SHP77 treated with DMSO at 0.1 percent for 48 hours (cell line): ENCODE data around the gene GPR176.
A peak's percentile ranks its signal among the peaks of the same experiment; 100 is the strongest.

ENCODE experiments used
- DNase-seq: peaks from one replicate; lab custom pipeline; 2025; lab: John Stamatoyannopoulos, UW

Gene GPR176

DNA sequence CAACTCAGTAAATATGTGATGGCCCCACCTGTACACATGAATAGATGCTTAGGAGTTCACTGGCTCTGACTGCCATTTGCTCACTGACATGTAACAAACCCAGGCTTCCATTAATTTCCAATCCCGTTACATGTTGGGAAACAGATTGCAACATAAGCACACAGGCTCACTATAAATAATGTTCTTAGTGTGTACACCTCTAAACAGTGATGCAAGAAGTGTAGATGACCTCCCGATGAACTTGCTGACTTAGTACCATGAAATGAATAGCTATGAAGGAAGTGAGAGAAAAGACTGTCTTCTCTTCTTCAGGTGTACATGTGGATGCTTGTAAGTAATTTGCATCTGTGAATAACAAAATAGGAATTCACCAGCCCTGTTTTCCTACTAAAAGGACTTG is 116.0 kb downstream of the GPR176 start:
- no peak for DNase-seq

DNA sequence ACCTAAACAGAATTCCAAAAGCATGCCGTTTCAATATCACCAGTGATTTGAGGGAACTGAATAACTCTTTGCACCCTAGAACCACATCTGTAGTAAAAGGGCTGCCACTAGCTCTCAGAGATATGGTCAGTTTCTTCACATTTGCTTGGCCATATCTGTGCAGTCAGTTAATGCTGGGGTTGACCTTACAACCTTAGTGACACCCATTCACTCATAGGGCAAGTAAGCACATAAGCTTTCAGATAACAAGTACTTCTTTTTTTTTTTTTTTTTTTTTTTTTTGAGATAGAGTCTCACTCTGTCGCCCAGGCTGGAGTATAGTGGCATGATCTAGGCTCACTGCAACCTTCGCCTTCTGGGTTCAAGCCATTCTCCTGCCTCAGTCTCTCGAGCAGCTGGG is 117.0 kb downstream of the GPR176 start:
- no peak for DNase-seq

DNA sequence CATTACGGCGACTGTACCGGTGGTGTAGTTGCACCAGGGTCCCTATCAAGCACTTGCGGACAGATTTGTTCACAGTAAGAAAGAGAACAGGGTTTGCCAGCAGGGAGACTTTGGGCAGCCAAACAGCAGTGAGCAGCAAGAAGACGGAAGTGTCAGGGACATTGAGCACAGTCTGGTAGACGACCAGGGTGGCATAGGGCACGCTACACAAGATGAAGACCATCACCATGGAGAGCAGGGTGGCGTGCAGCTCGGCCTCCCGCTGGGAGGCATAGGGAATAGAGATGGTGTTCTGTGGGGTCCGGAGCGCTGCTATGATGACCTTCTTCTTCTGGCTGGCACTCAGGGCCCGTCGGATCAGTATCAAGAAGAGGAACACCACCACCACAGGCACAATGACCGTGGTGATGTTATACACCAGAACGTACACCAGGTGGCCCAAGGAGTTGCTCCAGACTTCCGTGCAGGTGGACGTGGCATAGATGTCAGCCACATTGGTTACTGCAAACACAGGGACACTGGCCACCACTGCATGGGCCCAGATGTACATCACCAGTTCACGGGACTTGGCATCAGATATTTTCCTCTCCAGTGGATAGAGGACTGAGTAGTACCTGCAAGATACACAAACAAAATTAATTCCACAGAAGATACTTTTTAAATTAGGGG is 118.3 kb downstream of the GPR176 start:
- no peak for DNase-seq

DNA sequence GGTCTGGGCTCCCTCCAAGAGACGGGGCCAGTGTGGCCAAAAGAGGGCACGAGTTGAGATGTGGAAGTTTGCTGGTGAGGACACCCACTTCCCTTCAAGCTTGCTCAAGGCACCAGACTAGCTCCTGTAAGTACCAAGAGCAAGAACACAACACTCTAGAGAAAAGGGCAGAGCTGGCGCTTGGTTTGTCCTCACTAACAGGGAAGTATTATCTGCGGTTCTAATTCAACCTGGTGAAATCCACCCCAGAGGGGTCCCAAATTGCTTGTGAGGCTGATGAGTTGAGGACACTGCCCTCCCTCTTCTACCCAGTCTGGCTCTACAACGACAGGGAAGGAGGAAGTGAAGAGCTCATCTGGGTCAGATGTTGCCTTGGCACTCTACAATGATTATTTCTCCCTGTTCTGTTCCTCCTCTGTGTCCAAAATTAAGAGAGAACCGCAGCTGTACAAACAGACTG is 120.5 kb downstream of the GPR176 start:
- no peak for DNase-seq

DNA sequence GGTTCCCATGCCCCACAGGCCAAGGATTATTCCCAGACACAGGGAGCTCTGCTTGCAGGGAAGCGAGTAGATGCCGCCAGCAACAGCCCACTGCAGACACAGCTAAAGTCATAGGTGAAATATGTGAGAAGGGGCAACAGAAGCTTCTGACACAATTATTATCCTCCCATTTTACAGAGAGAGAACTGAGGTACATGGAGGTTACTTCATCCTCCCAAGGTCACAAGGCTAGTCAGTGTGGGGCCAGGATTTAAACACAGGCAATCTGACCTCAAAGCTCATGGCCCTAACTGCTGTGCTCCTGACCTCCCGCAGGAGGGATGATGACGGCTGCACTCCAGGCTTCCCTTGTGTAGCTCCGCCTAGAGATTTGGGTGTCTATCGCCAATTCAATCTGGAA is 121.7 kb downstream of the GPR176 start:
- no peak for DNase-seq

DNA sequence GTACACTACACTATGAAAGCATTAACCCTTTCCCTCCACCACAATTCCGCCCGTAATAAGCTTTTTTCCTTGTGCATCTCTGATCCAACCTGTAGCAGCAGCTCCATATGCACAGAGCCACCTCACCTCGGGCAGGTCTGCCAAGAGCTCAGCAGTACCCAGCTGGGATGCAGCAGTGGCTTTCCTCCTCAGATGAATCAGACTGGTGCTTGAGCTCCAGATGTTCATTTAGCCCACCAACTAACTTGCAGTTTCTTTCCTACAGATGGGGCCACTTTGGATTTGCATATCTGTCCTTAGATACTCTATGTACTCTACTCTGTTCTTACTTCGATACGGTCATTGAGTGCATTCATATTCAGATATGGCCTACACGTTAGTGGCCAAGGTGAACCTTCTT is 122.7 kb downstream of the GPR176 start:
- no peak for DNase-seq

DNA sequence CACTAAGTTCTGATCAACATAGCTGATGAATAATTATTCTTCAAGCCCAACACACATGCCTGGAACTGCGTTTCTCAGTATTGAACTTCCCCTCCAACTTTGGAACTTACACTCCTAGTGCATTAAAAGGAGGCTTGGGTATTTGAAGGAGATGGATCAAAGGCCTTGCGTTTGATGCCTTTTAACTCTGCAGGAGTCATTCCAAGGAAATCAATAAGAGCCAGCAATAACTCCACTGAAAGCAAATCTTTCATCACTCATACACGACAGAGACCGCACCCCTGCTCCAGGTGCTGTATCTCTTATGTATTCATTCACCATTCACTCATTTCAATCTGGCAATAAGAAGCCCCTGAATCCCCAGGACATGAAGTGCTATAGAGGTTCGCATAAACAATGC is 123.5 kb downstream of the GPR176 start:
- DNase-seq: no peak

DNA sequence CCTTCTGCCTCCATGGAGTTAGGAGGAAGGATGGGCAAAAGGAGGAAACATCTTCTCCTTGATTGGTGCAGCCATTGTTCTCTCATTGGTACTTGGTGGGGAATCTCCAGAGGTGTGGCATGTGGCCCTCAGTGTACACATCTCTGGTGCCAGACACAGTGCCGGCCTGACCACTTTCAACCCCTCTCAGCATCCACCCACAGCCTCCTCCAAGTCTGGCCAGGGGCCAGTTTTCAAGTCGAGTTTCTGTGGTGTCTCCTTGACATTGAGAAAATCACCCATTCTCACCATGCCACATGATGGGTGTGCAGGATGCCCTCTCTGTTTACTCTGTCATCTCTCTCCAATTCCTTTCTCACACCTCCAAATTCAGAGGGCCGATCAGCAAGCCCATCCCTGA is 124.6 kb downstream of the GPR176 start:
- no peak for DNase-seq

DNA sequence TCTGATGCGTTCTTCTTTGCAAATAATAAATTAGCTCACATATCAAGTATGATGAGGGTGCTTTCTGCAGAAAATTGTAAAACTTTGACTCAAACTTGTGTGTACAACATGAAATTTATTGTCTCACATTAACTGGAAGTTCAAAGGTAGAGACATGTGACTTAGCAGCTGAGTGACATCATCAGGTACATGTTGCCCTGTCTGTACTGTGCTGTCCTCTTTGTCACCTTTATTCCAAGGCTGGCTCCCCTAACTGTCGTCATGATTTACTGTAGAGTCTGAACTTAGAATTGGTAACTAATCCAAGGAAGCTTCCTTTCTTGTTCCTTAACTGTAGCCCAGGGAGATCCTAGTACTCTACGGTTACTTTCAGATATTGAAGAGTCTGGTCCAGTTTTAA is 125.1 kb downstream of the GPR176 start:
- DNase-seq: no peak

DNA sequence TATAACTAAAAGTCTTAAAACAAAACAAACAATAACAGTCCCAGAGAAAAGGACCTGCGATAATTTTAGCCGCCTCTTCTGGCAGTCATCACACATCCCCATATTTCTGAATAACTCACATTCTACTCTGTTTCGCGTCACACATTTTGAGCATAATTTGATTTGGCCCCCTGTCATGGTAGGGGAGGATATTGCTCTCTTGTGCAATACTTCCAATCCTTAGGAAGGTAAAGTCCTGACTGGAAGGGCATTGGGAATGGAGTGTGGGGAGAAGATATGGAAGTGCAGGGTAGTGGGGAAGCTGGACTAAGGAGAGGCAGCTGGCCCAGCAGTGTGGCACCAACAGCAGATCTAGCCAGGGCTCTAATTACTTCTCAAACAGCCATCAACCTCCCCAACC is 126.1 kb downstream of the GPR176 start:
- no peak for DNase-seq

DNA sequence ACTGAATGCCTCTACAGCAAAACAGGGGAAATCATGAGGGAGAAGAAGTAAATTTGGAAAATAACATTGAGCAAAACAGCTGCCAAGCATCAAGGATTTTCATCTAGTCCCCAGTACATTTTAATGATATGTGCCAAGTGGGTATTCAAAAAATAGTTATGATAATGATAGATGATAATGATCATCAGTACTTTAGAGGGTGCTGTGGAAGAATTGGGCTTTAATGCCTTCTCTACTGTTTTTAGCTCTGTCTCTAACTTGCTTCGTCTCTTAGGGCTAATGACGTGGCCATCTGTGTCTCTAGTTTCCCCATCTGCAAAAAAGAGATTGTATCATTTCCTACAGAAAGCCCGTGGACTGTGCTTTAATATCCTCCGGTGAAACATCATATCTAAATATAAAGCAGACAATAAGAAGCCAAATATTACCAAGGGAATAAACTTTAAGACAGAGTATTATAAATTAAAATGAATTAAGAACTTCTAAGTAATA is 127.2 kb downstream of the GPR176 start:
- no peak for DNase-seq

DNA sequence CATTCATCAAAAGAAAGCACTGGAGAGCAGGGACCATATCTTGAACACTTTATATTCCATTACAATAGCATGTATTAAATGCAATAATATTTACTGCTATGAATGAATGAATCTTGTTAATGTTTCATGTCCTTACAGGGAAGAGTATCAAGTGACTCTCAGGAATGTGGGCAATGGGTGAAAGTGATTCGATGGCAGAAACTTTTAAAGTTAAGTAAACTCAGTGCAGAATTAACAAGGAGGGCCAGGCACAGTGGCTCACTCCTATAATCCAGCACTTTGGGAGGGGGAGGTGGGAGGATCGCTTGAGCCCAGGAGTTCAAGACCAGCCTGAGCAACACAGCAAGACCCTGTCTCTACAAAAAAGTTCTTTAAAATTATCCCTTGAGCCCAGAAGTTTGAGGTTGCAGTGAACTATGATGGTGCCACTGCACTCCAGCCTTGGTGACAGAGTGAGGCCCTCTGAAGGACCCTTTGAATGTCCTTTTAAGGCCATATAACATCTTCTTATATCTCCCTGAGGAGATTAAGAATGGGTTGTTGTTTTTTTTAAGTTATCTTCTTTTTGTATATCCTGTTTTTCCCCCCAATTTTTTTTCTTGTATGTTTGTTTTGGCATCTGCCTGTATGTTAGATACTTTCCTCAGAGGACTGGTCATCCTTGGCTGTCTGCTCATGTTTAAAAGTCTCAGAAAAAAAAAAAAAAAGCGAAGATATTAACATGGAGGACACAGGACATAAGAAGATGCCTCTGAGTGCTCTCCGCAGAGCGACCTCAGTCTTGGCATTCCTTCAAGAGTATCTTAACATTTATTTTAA is 127.8 kb downstream of the GPR176 start:
- DNase-seq: no peak

DNA sequence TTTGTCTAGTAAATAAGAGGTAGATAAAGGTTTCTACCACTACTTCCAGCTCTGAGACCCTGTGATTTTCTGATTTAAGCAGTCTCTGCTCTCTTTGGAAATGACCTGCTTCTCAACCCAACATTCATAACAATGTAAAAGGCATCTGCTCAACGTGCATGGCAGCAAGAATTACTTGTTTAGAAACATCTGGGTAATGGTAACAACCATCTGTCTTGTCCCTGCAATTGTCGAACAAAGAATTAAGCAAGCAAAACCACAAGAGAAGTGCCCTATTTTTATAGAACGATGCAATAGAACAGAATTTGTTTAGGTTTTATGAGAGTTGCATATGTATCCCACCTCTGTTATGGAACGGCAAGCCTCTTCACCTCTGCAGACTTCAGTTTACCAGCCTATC is 130.3 kb downstream of the GPR176 start:
- no peak for DNase-seq

DNA sequence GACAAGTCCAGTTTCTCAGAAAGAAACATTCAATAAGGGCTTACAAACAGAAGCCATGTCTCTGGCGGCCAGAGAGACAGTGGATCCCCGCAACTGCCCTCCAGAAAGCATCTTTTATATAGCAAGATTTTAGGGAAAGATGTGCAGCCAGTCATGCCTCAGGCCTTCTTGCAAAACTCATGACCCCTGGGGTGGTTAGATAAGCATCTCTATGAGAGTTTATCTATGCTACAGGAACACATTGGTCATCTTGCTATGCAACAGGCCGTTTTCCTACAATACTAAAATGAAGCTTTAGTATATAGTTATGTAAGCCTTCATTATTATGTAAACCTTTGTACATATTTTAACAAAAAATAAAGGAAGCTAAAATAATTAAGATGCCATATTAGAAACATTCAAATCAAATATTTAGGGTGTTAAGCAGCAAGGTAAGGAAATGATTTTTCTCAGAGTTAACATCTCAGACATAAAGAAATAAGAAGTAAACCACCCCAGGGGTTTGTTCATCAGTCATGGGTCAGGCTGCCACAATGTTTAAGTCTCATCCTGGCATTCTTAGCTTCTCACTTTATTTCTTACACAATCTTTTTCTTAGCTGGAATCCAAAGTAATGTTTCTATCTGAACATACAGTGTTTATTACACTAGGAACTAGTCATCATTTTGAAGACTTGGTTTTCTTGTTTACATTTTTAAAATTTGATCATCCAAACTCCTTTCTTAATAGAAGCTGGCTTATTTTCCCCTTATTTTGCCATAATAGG is 131.1 kb downstream of the GPR176 start:
- DNase-seq: no peak

DNA sequence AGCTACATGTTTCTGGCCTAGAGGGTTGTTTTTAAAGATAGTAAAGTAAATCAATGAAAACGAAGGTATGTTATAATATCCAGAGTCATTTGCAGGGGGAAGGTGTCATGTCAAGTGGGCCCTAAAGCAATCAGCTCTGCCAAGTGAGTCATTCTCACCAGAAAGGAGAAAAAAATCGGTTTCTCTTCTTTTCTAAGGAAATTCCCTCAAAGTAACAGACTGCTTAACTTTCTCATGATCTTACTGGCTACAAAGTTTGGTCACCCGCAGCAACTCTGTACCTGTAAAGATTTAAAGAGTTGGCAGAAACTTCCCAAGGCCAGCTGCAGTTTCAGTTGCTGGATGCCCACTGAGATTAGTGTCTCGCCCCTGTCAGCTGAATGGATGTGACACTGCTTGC is 132.0 kb downstream of the GPR176 start:
- DNase-seq: no peak

DNA sequence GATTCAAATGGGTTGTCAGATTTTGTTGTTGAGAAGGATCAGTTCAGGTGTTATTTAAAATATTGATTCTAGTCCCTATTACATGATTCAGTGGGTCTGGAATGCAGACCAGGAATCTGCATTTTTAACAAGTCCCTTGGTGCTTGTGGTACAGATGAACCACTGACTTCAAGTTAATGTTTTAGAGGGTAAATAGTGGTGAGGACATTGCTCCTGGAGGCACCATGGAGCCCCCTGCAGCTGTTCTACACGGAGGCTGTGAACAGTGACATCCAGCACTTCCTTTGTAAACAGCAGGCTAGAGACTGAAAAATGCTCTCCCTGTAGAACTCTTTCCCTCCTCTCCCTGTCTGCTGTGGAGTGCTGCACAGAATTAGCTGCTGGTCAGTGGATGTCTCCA is 132.6 kb downstream of the GPR176 start:
- no peak for DNase-seq

DNA sequence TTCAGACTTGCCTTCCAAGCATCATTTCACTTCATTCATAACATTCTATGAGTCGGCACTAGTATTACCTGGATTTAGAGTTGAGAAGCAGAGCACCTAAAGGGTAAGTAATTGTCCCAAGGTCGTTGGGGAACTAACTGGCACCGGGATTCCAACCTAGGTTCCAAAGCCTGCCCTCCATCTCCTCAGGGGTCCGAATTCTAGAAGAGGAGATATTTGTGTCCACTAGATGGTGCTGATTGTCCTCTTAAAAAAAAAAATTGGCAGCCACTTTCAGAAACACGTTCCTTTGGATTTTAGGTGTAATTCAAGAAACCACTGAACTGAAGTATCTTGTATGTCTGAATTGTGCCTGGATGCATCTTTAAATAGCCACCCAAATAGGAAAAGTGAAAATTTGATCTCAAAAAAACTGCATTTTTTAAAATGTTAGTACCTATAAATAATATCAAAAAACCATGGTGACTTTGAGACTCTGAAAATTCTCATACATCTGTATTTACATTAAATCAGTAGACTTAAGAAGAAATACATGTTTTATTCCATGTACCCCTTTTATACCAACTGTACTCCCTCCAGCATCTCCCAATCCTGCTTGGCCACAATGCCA is 133.5 kb downstream of the GPR176 start:
- peak; percentile 42 for DNase-seq

DNA sequence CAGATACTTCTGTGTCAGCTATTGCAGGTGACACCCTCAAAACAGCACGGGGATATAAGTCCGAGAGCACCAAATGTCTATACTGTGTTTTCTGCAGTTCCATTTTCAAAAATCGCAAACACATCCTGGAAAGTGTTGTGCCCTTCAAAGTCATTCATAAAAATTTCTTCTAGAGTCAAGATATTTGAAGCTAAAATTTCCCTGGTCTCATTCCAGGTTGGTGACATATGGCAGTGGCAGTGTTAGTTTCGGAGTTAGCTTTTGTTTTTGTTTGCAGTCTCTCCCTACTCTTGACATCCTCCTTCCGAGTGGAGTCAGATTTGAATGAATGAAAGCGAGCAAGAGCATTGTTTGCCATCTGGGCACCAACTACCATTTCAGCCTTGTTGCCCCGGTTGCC is 134.2 kb downstream of the GPR176 start:
- DNase-seq: no peak

DNA sequence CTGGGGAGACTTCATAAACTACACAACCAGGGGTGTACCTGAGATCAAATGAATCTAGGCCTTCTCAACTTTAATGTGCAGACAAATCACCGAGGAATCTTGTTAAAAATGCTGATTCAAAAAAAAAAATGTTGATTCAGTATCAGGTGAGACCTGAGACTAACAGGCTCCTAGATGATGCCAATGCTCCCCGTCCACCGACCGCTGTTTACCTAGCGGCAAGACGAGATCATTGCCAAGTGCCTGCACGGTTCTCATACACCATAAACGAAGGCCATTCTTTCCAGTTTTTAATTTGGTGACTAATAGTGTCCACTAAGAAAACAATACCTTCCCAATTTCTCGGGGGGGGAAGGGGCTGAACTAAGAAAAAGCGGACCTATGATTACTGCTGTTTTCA is 134.9 kb downstream of the GPR176 start:
- no peak for DNase-seq

DNA sequence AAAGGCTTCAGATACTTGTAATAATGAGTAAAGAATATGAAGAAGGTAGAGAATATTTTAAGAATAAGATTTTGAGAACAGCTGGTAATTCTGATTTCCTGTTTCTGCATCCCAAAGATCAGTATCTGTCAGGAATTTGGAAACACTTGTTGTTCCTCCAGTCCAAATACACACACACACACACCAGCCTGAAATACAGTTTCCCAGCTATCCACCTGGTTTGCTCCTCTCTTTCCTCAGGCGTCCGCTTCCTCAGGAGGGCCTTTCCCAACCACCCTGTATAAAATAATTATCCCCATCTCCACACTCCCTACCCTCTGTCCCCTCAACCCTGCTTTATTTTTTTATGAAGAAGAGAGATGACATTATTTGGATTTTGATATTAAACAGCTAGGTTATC is 135.4 kb downstream of the GPR176 start:
- no peak for DNase-seq

DNA sequence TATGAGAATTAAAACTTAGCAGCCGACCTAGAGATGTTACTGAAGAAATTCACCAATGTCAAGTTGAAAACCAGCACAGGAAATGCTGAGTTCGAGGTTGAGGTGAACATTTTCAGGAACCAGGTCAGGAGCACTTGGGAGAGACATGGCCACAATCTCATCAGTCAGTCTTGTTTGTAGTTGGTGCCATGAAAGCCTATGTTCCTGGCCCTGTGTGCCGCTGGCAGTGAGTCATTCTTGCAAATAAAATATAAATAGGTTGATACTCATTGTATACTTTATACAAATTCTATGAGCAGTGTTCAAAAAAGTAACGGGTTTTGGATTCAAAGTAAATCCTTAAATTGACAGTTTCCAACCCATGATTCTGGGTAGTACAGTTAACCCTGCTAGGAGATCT is 135.9 kb downstream of the GPR176 start:
- no peak for DNase-seq

DNA sequence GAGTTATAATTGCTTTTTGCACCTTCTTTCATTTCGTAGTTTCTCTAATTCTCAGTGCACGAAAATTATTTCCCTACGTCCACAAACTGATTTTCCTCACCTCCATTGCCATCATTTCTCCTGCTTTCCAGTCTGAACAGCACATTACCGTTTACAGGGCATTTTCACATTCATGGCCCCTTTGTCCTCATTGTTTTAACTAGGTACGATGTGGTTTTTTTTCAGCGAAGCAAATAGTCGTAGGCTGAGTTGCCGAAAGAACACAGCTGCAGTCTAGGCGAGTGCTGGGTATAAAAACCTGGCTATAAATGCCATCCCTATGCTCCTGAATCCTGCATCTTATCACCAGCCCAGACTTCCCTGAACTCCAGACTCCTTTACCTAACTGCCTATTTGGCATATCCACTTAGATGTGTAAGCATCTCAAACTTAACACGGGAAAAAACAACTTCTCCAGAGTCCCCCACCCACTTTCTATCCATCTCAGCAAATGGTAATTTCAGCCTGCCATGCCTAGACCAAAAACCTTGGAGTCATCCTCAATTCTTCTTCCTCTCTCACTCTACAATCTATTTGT is 136.7 kb downstream of the GPR176 start:
- DNase-seq: no peak
